HEK293 (cell line): ENCODE data around the gene ZIC5.

ENCODE experiments used
- CTCF ChIA-PET: fragments of 350-600 bp; formaldehyde crosslinking; extraction: SDS; loops from one replicate; lab custom pipeline; 2021; ENCODE audit warnings: antibody characterized with exemption; lab: Yijun Ruan, JAX
- POLR2A ChIA-PET: fragments of 300-600 bp; formaldehyde crosslinking; extraction: SDS; loops from one replicate; lab custom pipeline; 2020; ENCODE audit warnings: antibody characterized with exemption, inconsistent platforms; lab: Yijun Ruan, JAX
- H3K27ac ChIP-seq: fragments of 200-500 bp; sonication (Bioruptor generic); 2 replicates; pipeline ENCODE4 v1.5.1; 2014; ENCODE audit warnings: low read depth, low read length, control low read depth, inconsistent platforms; ENCODE audit errors: extremely low read depth
- H3K36me3 ChIP-seq, 2 experiments: fragments of 200-500 bp in 1 of 2; sonication (Bioruptor generic) in 1 of 2; 1 replicate in 1 of 2; 2 replicates in 1 of 2; pipeline ENCODE4 v1.5.1; 2014 to 2017; ENCODE audit warnings: inconsistent platforms in 2 of 2, low read length in 2 of 2; ENCODE audit not compliant: control insufficient read depth in 2 of 2, insufficient read depth in 1 of 2
- H3K4me1 ChIP-seq: fragments of 200-500 bp; sonication (Bioruptor generic); 2 replicates; pipeline ENCODE4 v1.5.1; 2014; ENCODE audit warnings: mild to moderate bottlenecking, low read length, inconsistent platforms; ENCODE audit not compliant: control insufficient read depth, insufficient read depth
- H3K4me3 ChIP-seq: 2 replicates; pipeline ENCODE4 v1.5.1; 2011; ENCODE audit warnings: low read depth, mild to moderate bottlenecking, control low read depth, low read length, moderate library complexity
- H3K9me3 ChIP-seq: fragments of 200-500 bp; sonication (Bioruptor generic); 2 replicates; pipeline ENCODE4 v1.5.1; 2014; ENCODE audit warnings: low read depth, low read length, inconsistent platforms; ENCODE audit not compliant: control insufficient read depth, insufficient read depth
- AEBP2 ChIP-seq: fragments of 450-650 bp; formaldehyde crosslinking; IDR thresholded peaks from 2 replicates; pipeline ENCODE4 v1.5.1; 2016; ENCODE audit warnings: missing biosample characterization, missing genetic modification characterization, borderline replicate concordance
- EGR2 ChIP-seq: fragments of 450-650 bp; formaldehyde crosslinking; IDR thresholded peaks from 2 replicates; pipeline ENCODE4 v1.5.1; 2016; ENCODE audit warnings: low read depth, missing biosample characterization, missing genetic modification characterization
- FEZF1 ChIP-seq: fragments of 450-650 bp; formaldehyde crosslinking; IDR thresholded peaks from 2 replicates; pipeline ENCODE4 v1.5.1; 2016; ENCODE audit warnings: missing biosample characterization, missing genetic modification characterization
- GLI2 ChIP-seq: fragments of 450-650 bp; formaldehyde crosslinking; IDR thresholded peaks from 2 replicates; pipeline ENCODE4; 2017; ENCODE audit warnings: missing biosample characterization, missing genetic modification characterization, low read depth, borderline replicate concordance
- IKZF3 ChIP-seq: fragments of 450-650 bp; IDR thresholded peaks from 2 replicates; pipeline ENCODE4 v1.5.0; 2018; ENCODE audit warnings: missing biosample characterization, mild to moderate bottlenecking, missing genetic modification characterization, moderate library complexity
- KLF9 ChIP-seq: fragments of 450-650 bp; formaldehyde crosslinking; IDR thresholded peaks from 2 replicates; pipeline ENCODE4 v1.5.1; 2016; ENCODE audit warnings: missing biosample characterization, missing genetic modification characterization, low read depth
- MZF1 ChIP-seq: fragments of 450-650 bp; formaldehyde crosslinking; IDR thresholded peaks from 2 replicates; pipeline ENCODE4 v1.5.1; 2017; ENCODE audit warnings: missing biosample characterization, missing genetic modification characterization, borderline replicate concordance
- OSR2 ChIP-seq: fragments of 450-650 bp; formaldehyde crosslinking; IDR thresholded peaks from 2 replicates; pipeline ENCODE4 v1.5.1; 2016; ENCODE audit warnings: missing biosample characterization, missing genetic modification characterization
- SP7 ChIP-seq: fragments of 450-650 bp; formaldehyde crosslinking; IDR thresholded peaks from 2 replicates; pipeline ENCODE4 v1.5.1; 2016; ENCODE audit warnings: missing biosample characterization, missing genetic modification characterization
- TCF7L2 ChIP-seq: IDR thresholded peaks from 2 replicates; pipeline ENCODE4 v1.6.1; 2011; ENCODE audit warnings: low read depth, mild to moderate bottlenecking, inconsistent platforms, low read length, moderate library complexity, borderline replicate concordance
- YY1 ChIP-seq: fragments of 450-650 bp; formaldehyde crosslinking; IDR thresholded peaks from 2 replicates; pipeline ENCODE4 v1.5.1; 2018; ENCODE audit warnings: missing biosample characterization, missing genetic modification characterization
- ZBTB48 ChIP-seq: fragments of 450-650 bp; formaldehyde crosslinking; IDR thresholded peaks from 2 replicates; pipeline ENCODE4 v1.5.1; 2016; ENCODE audit warnings: missing biosample characterization, missing genetic modification characterization
- ZBTB7A ChIP-seq: fragments of 450-650 bp; formaldehyde crosslinking; IDR thresholded peaks from 2 replicates; pipeline ENCODE4 v1.5.1; 2016; ENCODE audit warnings: low read depth, missing biosample characterization, missing genetic modification characterization
- ZBTB8A ChIP-seq: fragments of 450-650 bp; formaldehyde crosslinking; IDR thresholded peaks from 2 replicates; pipeline ENCODE4 v1.5.1; 2016; ENCODE audit warnings: missing biosample characterization, missing genetic modification characterization
- ZNF155 ChIP-seq: fragments of 450-650 bp; formaldehyde crosslinking; IDR thresholded peaks from 2 replicates; pipeline ENCODE4 v1.5.1; 2016; ENCODE audit warnings: missing biosample characterization, missing genetic modification characterization
- ZNF2 ChIP-seq: fragments of 450-650 bp; formaldehyde crosslinking; IDR thresholded peaks from 2 replicates; pipeline ENCODE4 v1.5.1; 2016; ENCODE audit warnings: missing biosample characterization, missing genetic modification characterization
- ZNF248 ChIP-seq: fragments of 450-650 bp; formaldehyde crosslinking; IDR thresholded peaks from 2 replicates; pipeline ENCODE4 v1.5.1; 2017; ENCODE audit warnings: missing biosample characterization, missing genetic modification characterization
- ZNF280C ChIP-seq: fragments of 450-650 bp; formaldehyde crosslinking; IDR thresholded peaks from 2 replicates; pipeline ENCODE4 v1.5.1; 2016; ENCODE audit warnings: missing biosample characterization, missing genetic modification characterization
- ZNF335 ChIP-seq: fragments of 450-650 bp; formaldehyde crosslinking; conservative IDR thresholded peaks from 2 replicates; pipeline ENCODE4 v1.5.1; 2016; ENCODE audit warnings: missing biosample characterization, missing genetic modification characterization
- ZNF362 ChIP-seq: fragments of 450-650 bp; formaldehyde crosslinking; IDR thresholded peaks from 2 replicates; pipeline ENCODE4 v1.5.1; 2016; ENCODE audit warnings: missing biosample characterization, missing genetic modification characterization
- ZNF398 ChIP-seq: fragments of 450-650 bp; formaldehyde crosslinking; IDR thresholded peaks from 2 replicates; pipeline ENCODE4 v1.5.1; 2017; ENCODE audit warnings: missing biosample characterization, missing genetic modification characterization
- ZNF416 ChIP-seq: fragments of 450-650 bp; formaldehyde crosslinking; IDR thresholded peaks from 2 replicates; pipeline ENCODE4 v1.5.1; 2016; ENCODE audit warnings: missing biosample characterization, missing genetic modification characterization
- ZNF510 ChIP-seq: fragments of 450-650 bp; formaldehyde crosslinking; IDR thresholded peaks from 2 replicates; pipeline ENCODE4 v1.5.1; 2018; ENCODE audit warnings: mild to moderate bottlenecking, missing genetic modification characterization, missing biosample characterization; ENCODE audit not compliant: insufficient replicate concordance
- ZNF529 ChIP-seq: fragments of 450-650 bp; formaldehyde crosslinking; IDR thresholded peaks from 2 replicates; pipeline ENCODE4 v1.5.1; 2017; ENCODE audit warnings: missing genetic modification characterization, missing biosample characterization; ENCODE audit not compliant: insufficient replicate concordance
- ZNF658 ChIP-seq: fragments of 450-650 bp; formaldehyde crosslinking; IDR thresholded peaks from 2 replicates; pipeline ENCODE4; 2016; ENCODE audit warnings: missing biosample characterization, missing genetic modification characterization
- ZNF660 ChIP-seq: fragments of 450-650 bp; IDR thresholded peaks from 2 replicates; pipeline ENCODE4 v1.5.1; 2018; ENCODE audit warnings: missing biosample characterization, mild to moderate bottlenecking, missing genetic modification characterization
- ZNF664 ChIP-seq: fragments of 450-650 bp; formaldehyde crosslinking; IDR thresholded peaks from 2 replicates; pipeline ENCODE4 v1.5.1; 2016; ENCODE audit warnings: missing biosample characterization, missing genetic modification characterization
- ZNF830 ChIP-seq: fragments of 450-650 bp; IDR thresholded peaks from 2 replicates; pipeline ENCODE4 v1.5.0; 2018; ENCODE audit warnings: missing biosample characterization, missing genetic modification characterization, low read depth, mild to moderate bottlenecking, moderate library complexity

The ZIC5 gene

GRCh38 chr13:99980824-99981734 lies 9.5 kb upstream of the ZIC5 start (continued):
- TF ChIP-seq TCF7L2 (peak; percentile 46; the same call in 1 of the 2 replicates), AEBP2 (tag by site-specific recombination) (no peak), ZNF2 (tag by site-specific recombination) (0 out of 2 replicates have a peak, but pooled peaks have one; percentile 37), ZNF280C (tag by site-specific recombination) (no peak), EGR2 (tag by site-specific recombination) (peak; percentile 69), IKZF3 (tag by site-specific recombination) (peak; percentile 10; the same call in 1 of the 2 replicates), ZNF830 (tag by site-specific recombination) (no peak), ZNF398 (tag by site-specific recombination) (peak; percentile 88), ZNF658 (tag by site-specific recombination) (no peak), ZNF664 (tag by site-specific recombination) (no peak), ZBTB8A (tag by site-specific recombination) (peak; percentile 94), ZNF529 (tag by site-specific recombination) (no peak), ZNF510 (tag by site-specific recombination) (no peak), ZBTB48 (tag by site-specific recombination) (no peak), ZNF155 (tag by site-specific recombination) (no peak), ZNF248 (tag by site-specific recombination) (no peak), ZNF335 (tag by site-specific recombination) (peak; percentile 27; the same call in 1 of the 2 replicates), OSR2 (tag by site-specific recombination) (peak; percentile 13; the same call in 1 of the 2 replicates)

GRCh38 chr13:99980201-99980823 lies 8.7 kb upstream of the ZIC5 start:
- Histone ChIP-seq H3K4me3 (peak overlapping the region; percentile 90), H3K36me3 (peaks cover 0 to 26% of the 10 kb centered on the region in 2 experiments; a peak in 1 of 3 replicates), H3K27ac (peak overlapping the region; percentile 100), H3K9me3 (no peaks in the 10 kb centered on the region), H3K4me1 (peaks cover 9% of the 10 kb centered on the region)
- ChIA-PET POLR2A (interaction anchor here (0.6 to 6.4 kb wide), 9 partner anchors 10 to 593 kb away, joined by 3 to 101 read pairs (median 4); partner anchors contain the start of genes PCCA and ZIC5), CTCF (interaction anchor here (0.5 to 0.7 kb wide), 2 partner anchors 15 to 75 kb away, joined by 3 read pairs; no protein-coding TSS in a partner anchor)
- TF ChIP-seq ZNF362 (no peak), YY1 (tag by site-specific recombination) (peak; percentile 43), KLF9 (peak; percentile 1; the same call in 1 of the 2 replicates), MZF1 (tag by site-specific recombination) (no peak), GLI2 (tag by site-specific recombination) (no peak), ZBTB7A (tag by site-specific recombination) (0 out of 2 replicates have a peak, but pooled peaks have one; percentile 23), ZNF416 (tag by site-specific recombination) (no peak), FEZF1 (tag by site-specific recombination) (no peak), EGR2 (tag by site-specific recombination) (no peak), SP7 (tag by site-specific recombination) (no peak), ZNF660 (tag by site-specific recombination) (peak; percentile 82)
